Subcutaneous adipose tissue (tissue), 4 donors: ENCODE measurements around the gene MTERF4. TPM values are rescaled to one million over a fixed set of nuclear protein-coding genes. Genes with fewer than 3 reads are reported as not detected.

Source experiments
- CTCF ChIP-seq: fragments of 450-650 bp; IDR thresholded peaks from one replicate; pipeline ENCODE4 v1.5.1; 2016; ENCODE audit warnings: low read depth, mild to moderate bottlenecking, control low read depth, antibody characterized with exemption, moderate library complexity
- total RNA-seq, 4 donors: library from RNA; depleted of rRNA; stranded (reverse); fragments of >200 nt; gene quantifications; one replicate each; pipeline ENCODE4 v1.1.0, GENCODE V29; 2016

The MTERF4 gene
- total RNA-seq, 4 donors from 2014 or later = 31.6 to 45.2 (median 38.4) TPM

DNA sequence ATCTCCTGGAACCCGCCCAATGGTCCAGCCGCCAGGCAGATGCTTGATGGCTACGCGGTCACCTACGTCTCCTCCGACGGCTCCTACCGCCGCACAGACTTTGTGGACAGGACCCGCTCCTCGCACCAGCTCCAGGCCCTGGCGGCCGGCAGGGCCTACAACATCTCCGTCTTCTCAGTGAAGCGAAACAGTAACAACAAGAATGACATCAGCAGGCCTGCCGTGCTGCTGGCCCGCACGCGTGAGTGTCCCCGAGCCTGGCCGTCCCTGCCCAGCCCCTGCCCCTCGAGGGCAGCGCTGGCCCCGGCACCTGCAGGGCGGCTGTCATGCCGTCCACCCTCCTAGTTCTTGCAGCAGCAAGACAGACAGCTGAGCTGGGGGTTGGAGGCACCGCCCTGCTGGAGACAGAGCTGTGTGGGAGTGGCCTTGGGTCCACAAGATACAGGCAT, 36.7 kb downstream of the MTERF4 start:
- TF ChIP-seq CTCF = no peak

GRCh38 chr2:241064802-241065354, 37.2 kb downstream of the MTERF4 start:
- TF ChIP-seq CTCF = no peak

GRCh38 chr2:241064008-241064801, 37.9 kb downstream of the MTERF4 start:
- no peak for TF ChIP-seq CTCF

DNA sequence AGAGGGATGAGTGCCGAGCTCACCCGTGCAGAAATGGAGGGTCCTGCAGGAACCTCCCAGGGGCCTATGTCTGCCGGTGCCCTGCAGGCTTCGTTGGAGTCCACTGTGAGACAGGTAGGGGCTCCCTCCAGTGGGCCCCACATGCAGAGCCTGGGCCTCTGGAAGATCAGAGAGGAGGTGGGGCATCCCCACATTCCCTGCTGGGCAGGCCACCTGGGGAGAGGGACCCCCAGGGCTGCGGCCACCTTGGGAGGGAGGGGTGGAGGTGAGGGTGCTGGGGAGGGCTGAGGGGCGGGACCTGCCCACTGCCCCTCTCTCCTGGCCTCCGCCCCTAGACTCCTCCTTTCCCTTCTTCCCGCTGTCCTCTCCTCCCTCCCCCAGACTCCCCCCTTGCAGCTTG, 38.5 kb downstream of the MTERF4 start:
- no peak for TF ChIP-seq CTCF

DNA sequence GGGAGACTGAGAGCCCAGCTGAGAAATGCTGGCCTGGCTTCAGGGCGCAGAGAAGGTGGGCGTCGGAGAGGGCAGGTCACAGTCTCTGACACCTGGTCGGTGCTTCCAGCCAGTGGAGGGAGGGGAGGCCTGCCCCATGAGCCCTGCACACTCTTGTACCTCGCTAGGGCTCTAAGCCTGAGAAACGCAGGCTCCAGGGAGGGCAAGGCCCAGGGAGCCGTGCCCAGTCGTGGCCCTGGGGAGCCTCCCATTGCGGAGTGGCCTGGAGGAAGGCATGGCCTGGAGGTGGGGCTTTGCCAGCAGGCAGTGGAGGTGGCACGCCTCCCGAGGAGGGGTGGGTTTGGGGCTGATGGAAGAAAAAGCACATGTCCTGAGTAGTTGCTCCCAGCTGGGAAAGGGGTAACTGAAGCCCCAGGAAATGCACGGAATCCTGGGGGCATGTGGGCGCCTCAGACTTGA, 39.0 kb downstream of the MTERF4 start:
- no peak for TF ChIP-seq CTCF

DNA sequence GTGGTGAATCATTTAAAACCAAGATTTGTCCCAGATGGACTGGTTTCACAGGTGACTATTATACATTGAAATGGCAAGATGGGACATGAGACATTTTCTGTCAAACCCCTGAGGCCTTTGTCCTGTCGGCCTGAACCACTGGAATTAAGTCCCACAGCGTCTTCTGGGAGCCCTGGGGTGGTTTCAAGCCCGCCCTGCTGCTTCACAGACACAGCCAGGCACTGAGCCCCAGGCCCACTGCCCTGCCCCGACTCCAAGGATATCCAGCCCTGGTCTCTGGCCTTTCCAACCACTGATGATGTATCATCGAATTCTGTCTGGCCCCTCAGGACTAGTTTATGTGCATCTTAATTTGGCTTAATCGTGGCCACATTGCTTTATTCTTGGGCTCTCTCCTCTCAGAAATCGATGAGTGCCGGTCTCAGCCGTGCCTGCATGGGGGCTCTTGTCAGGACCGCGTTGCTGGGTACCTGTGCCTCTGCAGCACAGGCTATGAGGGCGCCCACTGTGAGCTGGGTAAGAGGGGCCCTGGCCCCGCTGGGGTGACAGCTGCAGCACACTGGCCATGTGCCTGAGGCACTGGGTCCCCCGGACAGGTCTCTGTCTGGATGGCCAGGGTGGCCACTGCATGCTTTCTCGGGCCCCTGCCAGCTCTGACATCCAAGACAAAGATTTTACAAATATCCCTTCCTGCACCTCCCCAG, 39.5 kb downstream of the MTERF4 start:
- TF ChIP-seq CTCF = no peak

DNA sequence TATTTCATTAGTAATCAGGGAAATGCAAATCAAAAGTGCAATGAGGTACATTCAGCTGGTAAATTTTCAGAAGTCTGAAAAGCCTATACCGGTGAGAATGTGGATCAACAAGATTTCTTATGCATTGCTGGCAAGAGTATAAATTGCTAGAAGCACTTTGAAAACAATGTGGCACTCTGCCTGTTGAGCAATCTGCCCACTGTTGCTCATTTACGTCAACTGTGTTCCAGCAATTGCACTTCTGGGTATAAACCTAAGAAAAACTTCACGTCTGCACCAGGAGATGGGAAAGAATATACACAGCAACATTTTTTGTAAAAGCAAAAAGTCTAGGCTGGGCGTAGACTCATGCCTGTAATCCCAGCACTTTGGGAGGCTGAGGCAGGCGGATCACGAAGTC, 40.8 kb downstream of the MTERF4 start:
- no peak for TF ChIP-seq CTCF
